Measurements from ENCODE around the gene ATXN1.

GRCh38 chr6:16659466-16660156, 101.6 kb downstream of the ATXN1 start:
- TF ChIP-seq EZH2 (IDR thresholded peaks at IDR 0.05; ENCODE audit: insufficient read depth, poor library complexity, severe bottlenecking): no peak
- TF ChIP-seq EZH2phosphoT487 (IDR thresholded peaks at IDR 0.05; ENCODE audit: insufficient read depth, low read depth): no peak

Data from GM23248 (cell line).